ENCODE measurements around the gene ELMO1. TPM values are rescaled to one million over a fixed set of nuclear protein-coding genes. Genes with fewer than 3 reads are reported as not detected.

Gene ELMO1
- total and polyA plus RNA-seq, 4 donors, result 10.1 to 183 (median 34.4) TPM

DNA sequence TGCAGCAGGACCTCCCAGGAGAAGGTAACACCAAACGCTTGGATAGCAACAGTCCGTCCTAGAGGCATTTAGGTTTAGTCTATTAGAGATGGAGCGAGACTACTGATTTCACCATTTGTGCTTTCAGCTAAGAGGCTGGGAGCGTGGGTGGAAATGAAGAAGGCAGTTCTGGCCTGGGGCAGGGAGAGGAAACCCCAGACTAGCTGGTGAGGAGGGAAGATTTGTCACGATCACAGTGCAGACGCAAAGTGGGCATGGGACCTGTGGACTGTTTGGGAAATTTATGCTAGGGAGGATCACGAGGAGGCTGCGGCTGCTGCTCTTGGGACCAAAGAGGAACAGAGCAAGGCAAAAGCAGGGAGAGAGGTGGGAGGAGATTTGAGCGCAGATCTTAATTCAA lies 594.0 kb downstream of the ELMO1 start:
- Histone ChIP-seq H3K4me3 (no peak overlapping the region), H3K9ac (ENCODE audit: insufficient read depth in 1 of 2, low read length in 2 of 2) (no peak overlapping the region), H3K27ac (ENCODE audit: low read depth in 1 of 2, low read length in 1 of 2) (no peak overlapping the region), H3K27me3 (ENCODE audit: control insufficient read depth in 3 of 3, insufficient read depth in 3 of 3, low read length in 2 of 3) (no peaks in the 10 kb centered on the region), H3K36me3 (ENCODE audit: control insufficient read depth in 4 of 4, insufficient read depth in 4 of 4, low read length in 4 of 4) (peaks cover 0 to 13% (median 8%) of the 10 kb centered on the region in 4 donors), H3K4me1 (ENCODE audit: control insufficient read depth in 5 of 5, insufficient read depth in 5 of 5, low read length in 5 of 5) (no peaks in the 10 kb centered on the region), H3K9me3 (ENCODE audit: control insufficient read depth in 4 of 4, insufficient read depth in 3 of 4, low read length in 3 of 4) (no peaks in the 10 kb centered on the region)
- DNase-seq (no peak), ATAC-seq (ENCODE audit: insufficient read depth, low FRiP score) (no peak)
- WGBS, 2 donors, result 96 to 97% methylated on average over 9 of the region's 9 CpGs
- TF ChIP-seq, protein P1, sequence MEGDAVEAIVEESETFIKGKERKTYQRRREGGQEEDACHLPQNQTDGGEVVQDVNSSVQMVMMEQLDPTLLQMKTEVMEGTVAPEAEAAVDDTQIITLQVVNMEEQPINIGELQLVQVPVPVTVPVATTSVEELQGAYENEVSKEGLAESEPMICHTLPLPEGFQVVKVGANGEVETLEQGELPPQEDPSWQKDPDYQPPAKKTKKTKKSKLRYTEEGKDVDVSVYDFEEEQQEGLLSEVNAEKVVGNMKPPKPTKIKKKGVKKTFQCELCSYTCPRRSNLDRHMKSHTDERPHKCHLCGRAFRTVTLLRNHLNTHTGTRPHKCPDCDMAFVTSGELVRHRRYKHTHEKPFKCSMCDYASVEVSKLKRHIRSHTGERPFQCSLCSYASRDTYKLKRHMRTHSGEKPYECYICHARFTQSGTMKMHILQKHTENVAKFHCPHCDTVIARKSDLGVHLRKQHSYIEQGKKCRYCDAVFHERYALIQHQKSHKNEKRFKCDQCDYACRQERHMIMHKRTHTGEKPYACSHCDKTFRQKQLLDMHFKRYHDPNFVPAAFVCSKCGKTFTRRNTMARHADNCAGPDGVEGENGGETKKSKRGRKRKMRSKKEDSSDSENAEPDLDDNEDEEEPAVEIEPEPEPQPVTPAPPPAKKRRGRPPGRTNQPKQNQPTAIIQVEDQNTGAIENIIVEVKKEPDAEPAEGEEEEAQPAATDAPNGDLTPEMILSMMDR (IDR thresholded peaks at IDR 0.05; ENCODE audit: control extremely low read depth, extremely low read depth), result no peak

DNA sequence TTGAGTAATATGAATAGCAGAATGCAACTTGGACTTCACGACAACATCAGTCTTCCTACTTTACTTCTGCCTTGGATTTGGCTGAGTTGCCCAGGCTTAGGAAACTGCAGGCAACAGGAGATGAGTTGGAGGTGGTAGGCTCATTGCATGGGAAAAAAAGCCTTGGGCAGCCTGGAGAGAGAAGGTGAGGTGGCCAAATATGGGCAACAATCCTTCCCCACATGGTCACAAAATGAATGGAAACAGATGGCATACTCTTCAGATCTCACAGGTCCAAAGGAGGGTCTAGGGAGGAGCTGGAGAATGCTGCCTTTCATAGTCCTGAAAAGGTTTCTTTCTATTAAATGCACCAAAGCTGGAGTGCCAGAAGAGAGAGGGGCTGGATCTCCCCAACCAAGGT lies 595.7 kb downstream of the ELMO1 start:
- no peak overlapping the region for H3K27ac ChIP-seq (ENCODE audit: low read depth in 1 of 2, low read length in 1 of 2)
- DNase-seq, result no peak
- H3K36me3 ChIP-seq (ENCODE audit: control insufficient read depth in 4 of 4, insufficient read depth in 4 of 4, low read length in 4 of 4), result peaks cover 0 to 13% (median 8%) of the 10 kb centered on the region in 4 donors
- H3K4me3 ChIP-seq, result no peak overlapping the region
- no peaks in the 10 kb centered on the region for H3K4me1 ChIP-seq (ENCODE audit: control insufficient read depth in 5 of 5, insufficient read depth in 5 of 5, low read length in 5 of 5)
- WGBS, 2 donors, result 78 to 79% methylated on average over 1 of the region's 1 CpG
- ATAC-seq (ENCODE audit: insufficient read depth, low FRiP score), result no peak
- no peak overlapping the region for H3K9ac ChIP-seq (ENCODE audit: insufficient read depth in 1 of 2, low read length in 2 of 2)
- TF ChIP-seq, protein P1 (IDR thresholded peaks at IDR 0.05; ENCODE audit: control extremely low read depth, extremely low read depth), result no peak
- peaks cover 0 to 6% (median 1%) of the 10 kb centered on the region in 4 donors for H3K9me3 ChIP-seq (ENCODE audit: control insufficient read depth in 4 of 4, insufficient read depth in 3 of 4, low read length in 3 of 4)
- no peaks in the 10 kb centered on the region for H3K27me3 ChIP-seq (ENCODE audit: control insufficient read depth in 3 of 3, insufficient read depth in 3 of 3, low read length in 2 of 3)

- WGBS, 2 donors, result 53 to 73% methylated on average over 5 of the region's 5 CpGs
- H3K9me3 ChIP-seq (ENCODE audit: control insufficient read depth in 4 of 4, insufficient read depth in 3 of 4, low read length in 3 of 4), result peaks cover 0 to 10% (median 3%) of the 10 kb centered on the region in 4 donors
Measured at GRCh38 chr7:36852017-36852416, 596.6 kb downstream of the ELMO1 start.

More at GRCh38 chr7:36852017-36852416, 596.6 kb downstream of the ELMO1 start:
- ATAC-seq (ENCODE audit: insufficient read depth, low FRiP score) (no peak), DNase-seq (peak in 2 of 3 donors; percentile 12 to 40)
- Histone ChIP-seq H3K4me1 (ENCODE audit: control insufficient read depth in 5 of 5, insufficient read depth in 5 of 5, low read length in 5 of 5) (no peaks in the 10 kb centered on the region), H3K27ac (ENCODE audit: low read depth in 1 of 2, low read length in 1 of 2) (no peak overlapping the region), H3K9ac (ENCODE audit: insufficient read depth in 1 of 2, low read length in 2 of 2) (no peak overlapping the region), H3K27me3 (ENCODE audit: control insufficient read depth in 3 of 3, insufficient read depth in 3 of 3, low read length in 2 of 3) (no peaks in the 10 kb centered on the region), H3K4me3 (no peak overlapping the region), H3K36me3 (ENCODE audit: control insufficient read depth in 4 of 4, insufficient read depth in 4 of 4, low read length in 4 of 4) (peaks cover 0 to 13% (median 8%) of the 10 kb centered on the region in 4 donors)
- TF ChIP-seq, protein P1 (IDR thresholded peaks at IDR 0.05; ENCODE audit: control extremely low read depth, extremely low read depth), result no peak

All from lung (tissue), 12 donors.